Activated T-helper 1 cell treated with Interleukin-2 at 50 U/mL for 16 hours (primary cell): ENCODE results near the gene MYOZ3.

ENCODE experiments used
- DNase-seq: peaks from one replicate; pipeline ENCODE4 v3.0.0-alpha.2; 2020; ENCODE audit warnings: low read depth

The MYOZ3 gene

DNA sequence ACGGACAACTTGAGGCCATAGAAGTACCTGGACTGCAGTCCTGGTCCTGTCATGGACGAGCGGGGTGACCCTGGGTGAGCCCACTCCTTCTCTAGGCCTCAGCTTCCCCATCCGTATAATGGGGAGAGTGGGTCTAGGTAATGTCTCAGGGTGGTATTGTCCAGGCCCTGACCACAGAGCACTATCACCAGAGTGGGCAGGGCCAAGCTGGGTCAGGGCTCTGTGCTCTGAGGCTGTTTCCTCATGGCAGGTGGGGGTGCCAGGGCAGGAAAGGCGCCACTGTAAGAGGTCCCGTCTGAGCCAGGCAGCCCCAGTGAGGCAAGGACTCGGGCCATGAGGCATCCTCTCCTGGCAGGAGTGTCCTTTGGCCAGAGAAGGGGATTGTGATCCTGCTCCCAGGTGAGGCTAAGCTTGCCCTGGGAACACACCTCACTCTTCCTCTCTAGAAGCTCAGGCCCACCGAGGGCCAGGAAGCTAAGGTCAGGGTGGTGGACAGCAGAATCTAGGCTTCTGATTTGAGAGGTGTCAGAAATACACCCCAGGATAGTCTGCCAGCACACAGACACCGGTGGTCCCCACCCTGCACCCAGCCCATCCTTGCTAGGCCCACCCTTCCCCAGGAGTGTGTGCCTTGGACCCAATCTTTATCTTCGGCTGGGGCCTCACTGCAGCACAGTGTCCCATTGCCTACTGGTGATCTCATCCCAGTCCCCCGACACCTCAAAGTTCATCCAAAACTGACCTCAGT, 1.5 kb upstream of the MYOZ3 start:
- DNase-seq, result no peak

DNA sequence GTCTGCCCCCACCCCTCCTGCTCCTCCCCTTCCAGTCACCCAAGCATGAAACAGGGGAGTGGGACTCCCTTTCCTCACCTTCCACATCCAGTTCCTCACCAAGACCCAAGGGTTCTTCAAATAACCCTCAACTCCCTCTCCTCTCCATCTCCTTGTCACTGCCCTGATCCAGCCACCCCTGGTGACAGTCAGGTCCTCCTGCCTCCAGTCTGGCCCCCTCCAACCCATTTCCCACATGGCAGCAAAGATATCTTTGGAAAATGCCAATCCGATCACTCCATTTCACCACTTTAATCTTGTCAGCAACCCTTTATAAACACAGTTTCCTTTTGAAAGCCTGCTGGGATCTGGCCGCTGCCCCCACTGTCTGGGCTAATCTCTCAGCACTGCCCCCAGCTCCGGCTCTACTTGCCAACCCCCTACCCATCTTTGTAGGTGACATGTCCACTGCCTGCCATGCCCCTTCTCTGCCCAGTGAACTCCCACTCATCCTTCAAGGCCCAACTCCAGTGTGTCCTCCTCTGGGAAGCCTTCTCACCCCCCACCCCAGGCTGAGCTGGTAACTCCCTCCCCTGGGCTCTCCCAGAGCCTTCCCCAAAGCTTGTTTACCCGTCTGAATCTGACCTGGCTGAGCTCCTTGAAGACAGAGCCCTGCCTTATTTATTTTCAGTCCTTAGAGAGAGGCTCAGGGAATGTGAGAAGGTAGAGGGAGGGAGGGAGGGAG, 781 bp upstream of the MYOZ3 start:
- DNase-seq, result no peak

DNA sequence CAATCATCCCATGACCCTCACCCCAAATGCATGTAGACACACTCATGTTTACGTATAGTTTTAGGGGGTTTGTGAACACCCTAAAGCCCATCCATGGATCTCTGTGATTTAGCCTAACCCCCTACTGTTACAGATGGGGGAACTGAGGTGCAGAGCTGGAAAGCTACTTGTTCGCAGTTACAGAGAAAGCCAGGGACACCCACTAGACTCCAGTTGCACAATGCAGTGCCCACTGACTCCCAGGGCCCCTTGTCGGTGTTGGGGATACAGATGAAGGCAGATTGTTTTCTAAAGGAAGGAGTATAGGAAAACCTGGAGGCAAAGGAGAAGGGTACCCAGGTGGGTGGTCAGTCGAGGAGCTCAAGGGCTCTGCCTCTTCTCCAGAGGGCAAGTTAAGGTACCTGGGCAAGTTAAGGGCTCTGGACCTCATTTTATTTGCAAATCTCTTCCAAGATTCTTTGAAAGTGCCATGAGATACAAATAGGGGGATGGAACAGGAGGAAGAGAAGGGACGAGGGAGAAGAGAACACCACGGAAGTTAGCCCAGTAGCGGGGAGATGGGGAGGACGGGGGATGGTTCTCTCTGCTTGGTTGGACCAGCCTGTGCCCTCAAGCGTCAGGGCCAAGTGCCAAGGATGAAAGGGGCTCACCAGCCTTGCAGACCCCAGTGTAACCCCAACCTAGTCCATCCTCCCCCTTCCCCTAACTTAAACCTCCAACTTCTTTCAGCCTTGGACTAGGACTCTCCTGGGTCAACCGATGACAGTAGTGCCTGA, 958 bp downstream of the MYOZ3 start:
- no peak for DNase-seq

DNA sequence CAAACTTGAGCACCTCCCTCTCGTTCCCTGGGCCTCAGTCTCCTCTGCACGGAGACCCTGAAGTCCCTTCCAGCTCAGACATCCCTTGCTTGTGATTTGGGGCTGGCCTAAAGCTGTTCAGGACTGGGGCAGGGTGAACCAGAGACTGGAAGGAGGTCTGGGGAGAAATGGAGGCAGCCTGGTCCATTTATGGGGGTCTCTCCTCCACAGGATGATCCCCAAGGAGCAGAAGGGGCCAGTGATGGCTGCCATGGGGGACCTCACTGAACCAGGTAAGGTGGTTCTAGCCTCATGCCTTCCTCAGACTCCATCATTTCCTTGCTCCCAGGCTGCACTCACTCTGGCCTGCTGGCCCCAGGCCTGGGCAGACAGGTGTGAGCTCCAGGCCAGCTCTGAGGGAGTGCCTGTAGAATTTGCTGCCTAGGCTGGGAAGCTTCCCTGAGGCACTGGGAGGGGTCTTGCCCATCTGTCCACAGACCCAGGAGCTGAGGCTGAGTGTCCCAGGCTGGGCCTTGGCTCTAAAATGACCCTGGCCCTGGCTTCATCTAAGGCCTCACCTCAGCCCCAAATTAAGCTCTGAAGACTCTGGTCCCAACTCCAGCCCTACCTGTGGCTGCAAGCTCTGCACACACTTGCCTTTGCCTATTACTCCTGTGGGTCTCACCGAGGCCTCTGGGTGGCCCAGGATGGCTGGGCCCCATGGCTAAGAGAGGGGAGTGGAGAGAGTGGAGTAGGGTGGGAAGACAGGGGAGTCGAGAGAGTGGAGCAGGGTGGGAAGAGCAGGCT, 1.9 kb downstream of the MYOZ3 start:
- no peak for DNase-seq

DNA sequence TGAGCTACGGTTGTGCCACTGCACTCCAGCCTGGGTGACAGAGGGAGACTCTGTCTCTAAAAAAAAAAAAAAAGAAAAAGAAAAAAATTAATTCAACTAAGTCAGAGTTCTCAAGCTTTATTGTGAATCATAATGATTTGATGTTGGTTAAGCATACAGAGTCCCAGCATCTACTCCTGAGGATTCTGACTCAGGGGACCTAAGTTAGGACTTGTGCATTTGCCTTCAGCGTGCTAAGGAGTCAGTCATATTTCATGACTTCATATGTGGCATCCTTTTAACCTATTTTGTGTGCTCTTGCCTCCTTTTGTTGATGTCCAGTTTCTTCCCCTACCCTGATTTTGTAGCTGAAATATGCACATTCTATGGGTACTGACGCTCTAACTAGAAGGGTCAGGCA, 2.9 kb downstream of the MYOZ3 start:
- DNase-seq, result no peak

DNA sequence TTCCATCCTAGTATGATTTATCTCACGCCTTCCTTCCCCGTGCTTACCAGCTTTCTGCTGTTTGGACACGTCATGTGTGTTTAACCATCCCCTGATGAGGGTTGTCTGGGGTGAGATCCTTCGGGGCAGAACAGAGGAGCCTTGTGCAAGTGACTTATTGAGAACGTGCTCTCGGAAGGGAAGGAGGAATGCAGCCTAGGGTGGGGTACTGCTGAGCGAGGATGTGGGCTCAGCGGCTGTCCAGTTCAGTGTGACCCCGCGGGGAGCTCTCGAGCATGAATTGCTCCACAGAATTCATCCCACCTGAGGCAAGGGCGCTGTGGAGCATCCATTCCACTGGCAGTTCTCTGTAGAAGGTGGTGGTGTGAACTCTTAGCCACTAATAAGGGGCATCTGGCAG, 4.0 kb downstream of the MYOZ3 start:
- DNase-seq, result no peak

DNA sequence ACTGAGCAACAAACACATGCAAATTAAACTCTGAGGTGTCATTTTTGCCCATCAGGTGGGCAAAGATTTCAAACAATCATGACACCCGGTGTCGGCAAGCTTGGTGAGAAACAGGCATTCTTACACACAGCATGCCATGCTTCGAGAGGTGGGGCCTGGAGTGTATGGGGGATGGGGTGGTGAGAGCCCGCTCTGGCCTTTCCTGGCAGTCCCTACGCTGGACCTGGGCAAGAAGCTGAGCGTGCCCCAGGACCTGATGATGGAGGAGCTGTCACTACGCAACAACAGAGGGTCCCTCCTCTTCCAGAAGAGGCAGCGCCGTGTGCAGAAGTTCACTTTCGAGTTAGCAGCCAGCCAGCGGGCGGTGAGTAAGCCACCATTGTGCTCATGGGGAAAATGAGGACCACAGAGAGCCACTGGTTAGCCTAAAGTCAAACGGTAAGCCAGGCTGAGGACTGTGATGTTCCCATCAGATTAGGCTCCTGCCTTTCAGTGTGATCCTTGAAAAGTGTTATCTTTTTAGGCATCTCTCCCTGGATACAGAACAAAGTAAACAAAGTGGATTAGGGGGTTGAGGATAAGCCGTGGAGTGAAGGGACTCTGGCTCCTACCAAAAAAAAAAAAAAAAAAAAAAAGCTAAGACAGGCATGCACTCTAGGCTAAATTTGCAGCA, 9.4 kb downstream of the MYOZ3 start:
- DNase-seq, result no peak

DNA sequence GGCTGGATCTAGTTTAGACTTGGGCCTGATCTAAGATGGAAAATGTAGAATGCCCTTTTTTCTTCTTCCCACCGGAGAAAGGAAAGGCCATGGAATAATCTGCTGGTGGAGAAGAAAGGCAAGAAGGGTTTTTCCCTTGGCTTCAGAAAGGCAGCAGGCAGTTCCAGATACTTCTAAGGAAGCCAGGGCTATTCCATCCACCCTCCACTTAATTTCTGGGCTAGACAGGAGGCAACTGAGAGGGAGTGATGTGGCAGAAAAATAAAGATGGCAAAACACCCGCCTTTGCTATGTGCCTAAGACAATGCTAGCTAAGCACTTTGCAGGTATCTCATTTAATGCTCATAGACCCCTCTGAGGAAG, 9.9 kb downstream of the MYOZ3 start:
- DNase-seq, result no peak

DNA sequence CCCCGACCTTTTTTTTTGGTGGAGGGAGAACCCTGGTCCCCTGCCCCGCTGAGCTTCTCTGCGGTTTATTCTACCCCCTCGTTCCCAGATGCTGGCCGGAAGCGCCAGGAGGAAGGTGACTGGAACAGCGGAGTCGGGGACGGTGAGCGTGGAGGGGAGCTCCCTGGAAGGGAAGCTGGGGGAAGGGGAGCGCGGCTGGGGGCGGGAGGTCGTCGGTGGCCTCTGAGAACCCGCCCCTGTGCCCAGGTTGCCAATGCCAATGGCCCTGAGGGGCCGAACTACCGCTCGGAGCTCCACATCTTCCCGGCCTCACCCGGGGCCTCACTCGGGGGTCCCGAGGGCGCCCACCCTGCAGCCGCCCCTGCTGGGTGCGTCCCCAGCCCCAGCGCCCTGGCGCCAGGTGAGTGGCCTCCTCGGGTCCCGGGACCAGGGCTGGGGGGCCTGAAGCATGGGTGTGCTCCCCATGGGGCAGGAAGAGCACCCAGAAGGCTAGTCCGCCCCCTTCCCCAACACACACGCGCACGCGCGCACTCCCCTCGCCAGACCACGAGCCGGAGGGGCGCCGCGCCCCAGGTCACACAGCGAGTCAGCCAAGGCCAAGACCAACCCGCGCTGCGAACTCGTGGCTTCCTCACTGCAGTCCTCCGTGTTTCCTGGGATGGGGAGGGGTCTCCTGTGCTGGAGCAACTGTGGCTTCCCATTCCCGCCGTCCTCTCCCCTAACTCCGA, 10.6 kb downstream of the MYOZ3 start:
- no peak for DNase-seq

DNA sequence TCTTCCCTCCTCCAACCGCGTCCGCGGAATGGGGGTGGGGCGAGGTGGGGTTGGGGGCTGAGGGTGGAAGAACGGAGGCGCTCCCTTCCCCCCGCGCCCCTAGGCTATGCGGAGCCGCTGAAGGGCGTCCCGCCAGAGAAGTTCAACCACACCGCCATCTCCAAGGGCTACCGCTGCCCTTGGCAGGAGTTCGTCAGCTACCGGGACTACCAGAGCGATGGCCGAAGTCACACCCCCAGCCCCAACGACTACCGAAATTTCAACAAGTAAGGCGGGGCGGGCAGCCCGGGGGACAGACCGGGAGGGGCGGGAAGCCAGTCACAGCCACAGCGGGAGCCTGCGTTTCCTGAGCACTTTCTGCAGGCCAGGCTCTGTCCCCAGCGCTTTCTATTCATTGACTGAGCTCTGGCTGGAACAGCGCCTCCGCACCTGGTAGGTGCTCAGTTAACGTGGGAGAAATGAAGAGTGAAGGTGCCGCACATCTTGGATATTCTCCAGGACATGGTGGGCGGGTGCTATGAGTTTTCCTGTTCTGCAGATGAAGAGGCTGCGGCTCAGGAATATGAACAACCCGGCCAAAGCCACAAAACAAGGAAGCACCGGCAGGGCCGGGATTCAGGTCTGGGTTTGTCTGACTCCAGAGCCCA, 11.3 kb downstream of the MYOZ3 start:
- no peak for DNase-seq

DNA sequence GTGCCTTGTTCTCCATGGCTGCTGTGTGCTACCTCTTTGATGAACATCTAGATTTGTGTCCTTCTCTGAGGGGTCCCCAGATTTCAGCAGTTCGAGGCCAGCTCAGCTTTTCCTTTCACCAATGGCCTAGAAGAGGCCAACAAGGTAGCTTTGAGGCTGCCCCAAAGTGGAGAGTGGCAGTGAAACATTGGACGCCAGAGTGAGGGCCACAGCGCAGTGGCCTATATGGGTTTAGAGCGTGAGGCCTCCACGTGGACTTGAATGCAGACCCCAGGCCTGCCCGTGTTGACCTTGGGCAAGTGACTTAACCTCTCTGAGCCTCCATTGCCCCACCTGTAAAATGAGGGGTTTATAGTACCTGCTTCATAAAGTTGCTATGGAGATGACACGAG, 11.8 kb downstream of the MYOZ3 start:
- DNase-seq, result no peak

DNA sequence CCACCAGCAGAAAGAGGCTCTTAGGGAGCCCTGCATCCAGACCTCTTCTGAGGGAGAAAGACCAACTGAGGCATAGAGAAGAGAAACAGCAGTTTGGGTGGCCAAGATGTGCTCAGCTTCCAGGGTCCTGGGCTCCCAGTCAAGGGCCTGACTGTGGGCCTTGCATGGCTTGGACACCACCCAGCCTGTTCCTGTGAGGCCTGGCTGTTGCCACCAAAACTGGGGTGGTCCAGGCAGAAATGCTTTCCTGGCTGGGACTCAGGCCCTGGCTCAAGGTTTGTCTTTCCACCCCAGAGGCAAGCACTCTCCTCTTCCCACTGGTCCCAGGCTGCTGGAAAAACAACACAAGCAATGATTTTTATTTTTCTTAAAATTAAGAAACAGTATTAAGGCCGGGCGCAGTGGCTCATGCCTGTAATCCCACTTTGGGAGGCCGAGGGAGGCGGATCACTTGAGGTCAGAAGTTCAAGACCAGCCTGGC, 13.3 kb downstream of the MYOZ3 start:
- no peak for DNase-seq

DNA sequence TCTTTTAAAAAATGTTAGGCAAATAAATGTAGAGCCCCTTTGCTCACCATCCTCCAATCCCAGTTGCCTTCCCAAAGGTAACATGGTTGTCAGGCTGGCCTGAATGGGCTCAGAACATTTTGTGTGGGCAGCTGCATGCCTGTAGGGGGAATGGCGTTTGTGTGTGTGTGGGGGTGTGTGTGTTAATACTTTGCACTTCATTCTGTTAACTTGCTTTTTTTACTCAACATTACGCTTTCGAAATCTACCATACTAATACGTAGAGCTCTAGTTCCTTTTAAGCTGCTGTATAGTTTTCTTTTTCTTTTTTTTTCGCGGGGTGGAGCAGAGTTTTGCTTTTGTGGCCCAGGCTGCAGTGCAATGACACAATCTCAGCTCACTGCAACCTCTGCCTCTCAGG, 14.0 kb downstream of the MYOZ3 start:
- DNase-seq, result no peak

DNA sequence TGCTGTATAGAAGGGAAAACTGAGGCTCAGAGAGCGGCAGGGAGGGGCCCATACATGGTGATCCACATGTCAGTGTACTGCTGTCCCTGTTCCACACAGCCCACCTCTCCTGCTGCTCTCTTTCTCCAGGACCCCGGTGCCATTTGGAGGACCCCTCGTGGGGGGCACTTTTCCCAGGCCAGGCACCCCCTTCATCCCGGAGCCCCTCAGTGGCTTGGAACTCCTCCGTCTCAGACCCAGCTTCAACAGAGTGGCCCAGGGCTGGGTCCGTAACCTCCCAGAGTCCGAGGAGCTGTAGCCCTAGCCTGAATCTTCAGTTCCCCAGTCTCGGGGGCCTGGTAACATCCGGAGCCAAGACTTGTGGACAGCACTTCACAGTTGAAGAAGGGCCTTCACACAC, 15.5 kb downstream of the MYOZ3 start:
- DNase-seq, result no peak

DNA sequence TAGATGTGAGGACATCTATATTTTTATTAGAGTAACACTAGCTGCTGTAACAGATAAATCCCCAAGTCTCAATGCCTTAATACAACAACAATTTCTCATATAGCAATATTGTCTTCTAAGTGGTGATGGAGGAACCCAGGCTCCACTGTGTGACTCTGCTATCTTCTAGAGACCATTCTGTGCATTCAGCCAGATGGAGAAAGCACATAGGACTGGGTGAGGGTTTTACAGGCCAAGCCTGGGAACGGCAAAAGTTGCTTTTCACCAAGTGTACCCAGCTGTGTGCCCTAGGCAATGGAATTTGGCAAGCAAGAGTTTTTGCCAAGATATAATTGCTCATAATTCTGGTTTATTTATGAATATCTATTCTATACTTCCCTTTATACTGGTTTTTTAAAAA, 28.1 kb downstream of the MYOZ3 start:
- DNase-seq, result no peak

DNA sequence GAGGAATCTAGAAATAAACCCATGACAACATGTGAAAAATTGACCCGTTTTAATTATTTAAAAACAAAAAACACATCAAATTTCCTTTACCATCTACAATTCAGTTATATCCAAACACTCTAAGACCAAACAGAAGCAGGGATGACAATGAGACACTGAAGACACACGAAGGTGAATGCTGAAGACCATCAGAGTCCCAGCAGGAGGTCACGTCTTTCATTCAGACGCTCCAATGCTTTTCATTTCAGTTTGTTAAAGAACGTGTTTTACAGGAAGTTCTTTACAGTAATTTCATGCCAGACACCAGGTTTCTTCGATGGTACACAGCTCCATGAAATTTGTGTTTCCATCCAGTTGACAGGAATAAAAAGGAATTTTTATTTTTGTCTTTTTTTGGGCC, 29.7 kb downstream of the MYOZ3 start:
- DNase-seq, result no peak

DNA sequence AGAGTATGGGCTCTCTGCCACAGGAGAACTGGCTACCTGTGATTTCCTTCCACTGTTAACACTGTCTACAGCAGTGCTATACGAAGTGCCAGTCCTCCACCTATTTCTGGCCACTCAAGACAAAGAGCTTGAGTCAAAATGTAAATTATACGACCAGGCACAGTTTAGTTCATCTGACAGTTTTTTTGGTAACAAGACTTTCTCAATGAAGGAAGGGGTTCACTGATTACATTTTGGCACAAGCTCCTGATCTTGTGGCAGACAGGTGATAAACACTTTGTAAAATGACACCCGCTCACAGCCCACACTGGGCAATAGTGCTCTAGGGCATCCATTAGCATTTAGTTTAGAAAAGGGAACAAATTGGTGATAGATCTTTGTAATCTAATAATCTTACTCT, 31.2 kb downstream of the MYOZ3 start:
- no peak for DNase-seq

DNA sequence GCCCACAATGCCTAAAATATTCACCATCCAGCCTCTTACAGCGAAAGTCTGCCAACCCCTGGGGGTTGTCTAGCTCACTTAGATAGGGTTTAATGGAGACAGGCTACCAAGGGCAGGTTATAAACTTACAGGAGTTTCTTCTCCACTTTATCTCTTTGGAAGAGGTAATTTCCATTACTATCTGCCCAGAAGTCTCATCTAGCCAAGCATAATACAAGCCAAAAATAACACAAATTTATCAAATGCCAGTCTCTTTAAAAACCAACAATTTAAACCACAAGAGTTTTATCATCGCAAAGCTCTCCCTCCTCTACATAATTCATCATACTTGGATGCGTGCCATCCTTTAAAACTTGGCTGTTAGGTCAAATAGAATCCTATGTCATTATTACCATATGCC, 33.6 kb downstream of the MYOZ3 start:
- no peak for DNase-seq

DNA sequence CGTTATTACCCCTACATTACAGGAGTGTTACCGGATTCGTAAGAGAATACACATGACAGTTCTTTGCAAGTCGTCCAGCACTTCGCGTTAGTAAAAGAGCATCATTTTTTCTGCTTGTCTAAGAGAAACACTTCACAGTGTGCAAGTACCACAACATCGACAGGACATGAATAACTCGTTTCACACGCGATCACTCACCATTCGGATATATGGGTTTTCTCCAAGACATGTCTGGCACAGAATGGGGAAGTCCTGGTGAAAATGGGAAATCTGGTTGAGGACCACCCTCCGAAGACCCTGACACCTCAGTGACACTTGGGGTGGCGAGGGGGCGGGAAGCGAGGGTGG, 39.2 kb downstream of the MYOZ3 start:
- no peak for DNase-seq

DNA sequence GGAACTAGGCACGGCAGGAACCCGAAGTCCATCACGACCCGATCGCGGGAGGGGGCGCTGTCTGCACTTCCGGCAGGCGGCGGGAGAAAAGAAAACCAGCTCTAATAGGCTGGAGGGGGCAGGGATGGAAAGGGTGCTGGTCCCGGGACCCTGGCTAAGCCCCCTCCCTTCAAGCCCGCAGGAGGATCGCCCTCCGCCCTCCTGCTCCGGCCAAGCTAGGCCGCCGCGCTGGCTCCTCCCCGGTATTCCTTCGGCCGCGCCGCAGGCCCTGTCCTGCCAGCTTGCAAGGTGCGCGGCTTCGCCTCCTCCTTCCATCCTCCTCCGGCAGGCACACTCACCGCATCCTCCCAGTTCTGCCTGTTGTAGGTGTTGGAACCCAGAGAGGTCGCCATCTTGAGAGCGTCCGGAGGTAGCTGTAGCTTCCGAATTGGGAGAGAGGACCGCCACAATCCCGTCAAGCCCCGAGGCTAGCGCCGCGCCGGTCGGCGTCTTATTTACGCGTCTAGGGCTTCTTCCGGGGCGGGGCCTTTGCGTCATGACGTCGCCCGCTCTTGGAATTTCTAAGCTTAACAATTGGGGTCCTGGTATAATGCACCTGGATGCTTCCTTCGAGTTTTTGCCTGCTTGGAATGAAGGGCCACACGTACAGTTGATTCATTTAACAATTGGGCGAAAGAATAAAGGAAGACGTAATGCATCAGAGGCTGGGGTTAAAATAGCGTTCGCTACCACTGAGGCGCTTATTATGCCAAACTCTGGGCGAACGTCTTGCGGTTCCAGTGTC, 39.7 kb downstream of the MYOZ3 start, which contains the start of gene RBM22:
Gene RBM22 (minus strand): TSS at position 469 of the 784 bp plus-strand sequence. CDS start 77 bp downstream, at position 392.
- DNase-seq, result peak; percentile 84
